Parathyroid adenoma (tissue), 2 donors: ENCODE data around the gene ZCCHC14.

Experiments used
- H2AFZ ChIP-seq: fragments of 300-600 bp; sonication (generic); one replicate; pipeline ENCODE4 v1.7.0; 2017; ENCODE audit warnings: antibody characterized with exemption, mild to moderate bottlenecking
- H3K27ac ChIP-seq: fragments of 300-600 bp; sonication (generic); one replicate; pipeline ENCODE4 v1.7.0; 2017
- H3K27me3 ChIP-seq: fragments of 300-600 bp; sonication (generic); one replicate; pipeline ENCODE4 v1.7.0; 2017; ENCODE audit warnings: low read length; ENCODE audit not compliant: control insufficient read depth, insufficient read depth
- H3K36me3 ChIP-seq: fragments of 300-600 bp; sonication (generic); one replicate; pipeline ENCODE4 v1.7.0; 2017; ENCODE audit warnings: low read length; ENCODE audit not compliant: control insufficient read depth, insufficient read depth
- H3K4me1 ChIP-seq: fragments of 300-600 bp; sonication (generic); one replicate; pipeline ENCODE4 v1.7.0; 2017; ENCODE audit warnings: control low read depth
- H3K4me2 ChIP-seq: fragments of 300-600 bp; sonication (generic); one replicate; pipeline ENCODE4 v1.7.0; 2017; ENCODE audit warnings: low read length
- H3K4me3 ChIP-seq: fragments of 300-600 bp; sonication (generic); one replicate; pipeline ENCODE4 v1.7.0; 2017; ENCODE audit warnings: low read depth, low read length
- H3K79me2 ChIP-seq: fragments of 300-600 bp; sonication (generic); one replicate; pipeline ENCODE4 v1.7.0; 2017; ENCODE audit warnings: control low read depth
- H3K9ac ChIP-seq: fragments of 300-600 bp; sonication (generic); one replicate; pipeline ENCODE4 v1.7.0; 2017; ENCODE audit warnings: mild to moderate bottlenecking
- H3K9me3 ChIP-seq: fragments of 300-600 bp; sonication (generic); one replicate; pipeline ENCODE4 v1.7.0; 2017; ENCODE audit warnings: low read length; ENCODE audit not compliant: control insufficient read depth
- TF ChIP-seq, protein P1 (sequence below): fragments of 300-600 bp; sonication (generic); IDR thresholded peaks from one replicate; pipeline ENCODE4 v1.7.0; 2017; ENCODE audit warnings: antibody characterized with exemption, mild to moderate bottlenecking
- donor health status: primary hyperparathyroidism.

The ZCCHC14 gene

DNA sequence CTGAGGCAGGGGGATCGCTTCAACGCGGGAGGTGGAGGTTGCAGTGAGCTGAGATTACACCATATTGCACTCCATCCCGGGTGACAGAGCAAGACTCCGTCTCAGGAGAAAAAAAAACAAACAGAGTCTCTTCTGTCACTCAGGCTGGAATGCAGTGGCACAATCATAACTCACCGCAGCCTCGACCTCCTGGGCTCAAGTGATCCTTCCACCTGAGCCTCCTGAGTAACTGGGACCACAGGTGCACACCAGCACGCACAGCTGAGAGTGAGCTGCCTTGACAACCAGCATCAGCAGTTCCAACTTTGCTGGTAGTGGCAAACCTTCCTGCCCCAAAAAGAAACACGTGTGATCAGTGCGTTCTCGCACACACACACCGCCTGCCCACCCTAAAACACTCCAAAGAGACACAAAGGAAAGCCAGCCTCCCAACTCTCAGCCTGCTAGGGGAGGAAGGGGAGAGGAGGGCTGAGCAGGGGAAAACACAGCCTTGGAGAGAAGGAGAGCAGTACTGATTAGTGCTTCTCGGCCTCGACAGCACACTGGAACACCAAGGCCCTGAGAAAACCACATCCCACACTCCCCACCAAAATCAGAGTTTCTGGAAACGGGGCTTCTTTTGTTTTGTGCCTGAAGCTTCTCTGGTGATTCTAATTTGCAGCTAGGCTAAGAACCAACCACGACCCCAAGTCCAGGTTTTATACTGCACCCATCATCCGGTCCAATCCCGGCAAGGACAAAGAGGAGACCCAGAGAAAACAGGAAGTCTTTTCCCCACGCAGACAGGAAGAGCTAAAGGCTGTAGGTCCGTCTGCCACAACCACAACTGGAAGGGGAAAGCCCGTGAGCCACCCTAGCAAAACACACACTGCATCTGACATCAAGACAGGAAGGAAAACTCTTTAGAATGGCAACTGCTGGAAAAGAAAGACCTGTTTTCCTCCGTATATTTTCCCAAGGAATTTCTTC lies 28.8 kb downstream of the ZCCHC14 start:
- H3K4me3 ChIP-seq, result peak overlapping the region; percentile 46
- H3K9ac ChIP-seq, result no peak overlapping the region
- TF ChIP-seq, protein P1, sequence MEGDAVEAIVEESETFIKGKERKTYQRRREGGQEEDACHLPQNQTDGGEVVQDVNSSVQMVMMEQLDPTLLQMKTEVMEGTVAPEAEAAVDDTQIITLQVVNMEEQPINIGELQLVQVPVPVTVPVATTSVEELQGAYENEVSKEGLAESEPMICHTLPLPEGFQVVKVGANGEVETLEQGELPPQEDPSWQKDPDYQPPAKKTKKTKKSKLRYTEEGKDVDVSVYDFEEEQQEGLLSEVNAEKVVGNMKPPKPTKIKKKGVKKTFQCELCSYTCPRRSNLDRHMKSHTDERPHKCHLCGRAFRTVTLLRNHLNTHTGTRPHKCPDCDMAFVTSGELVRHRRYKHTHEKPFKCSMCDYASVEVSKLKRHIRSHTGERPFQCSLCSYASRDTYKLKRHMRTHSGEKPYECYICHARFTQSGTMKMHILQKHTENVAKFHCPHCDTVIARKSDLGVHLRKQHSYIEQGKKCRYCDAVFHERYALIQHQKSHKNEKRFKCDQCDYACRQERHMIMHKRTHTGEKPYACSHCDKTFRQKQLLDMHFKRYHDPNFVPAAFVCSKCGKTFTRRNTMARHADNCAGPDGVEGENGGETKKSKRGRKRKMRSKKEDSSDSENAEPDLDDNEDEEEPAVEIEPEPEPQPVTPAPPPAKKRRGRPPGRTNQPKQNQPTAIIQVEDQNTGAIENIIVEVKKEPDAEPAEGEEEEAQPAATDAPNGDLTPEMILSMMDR, result no peak
- H3K79me2 ChIP-seq, result peaks cover 21% of the 10 kb centered on the region
- peak overlapping the region; percentile 72 for H3K4me2 ChIP-seq
- H3K27ac ChIP-seq, result peak overlapping the region; percentile 96
- no peak overlapping the region for H2AFZ ChIP-seq
- peaks cover 53% of the 10 kb centered on the region for H3K4me1 ChIP-seq
- no peaks in the 10 kb centered on the region for H3K36me3 ChIP-seq
- H3K9me3 ChIP-seq, result no peaks in the 10 kb centered on the region
- no peaks in the 10 kb centered on the region for H3K27me3 ChIP-seq

DNA sequence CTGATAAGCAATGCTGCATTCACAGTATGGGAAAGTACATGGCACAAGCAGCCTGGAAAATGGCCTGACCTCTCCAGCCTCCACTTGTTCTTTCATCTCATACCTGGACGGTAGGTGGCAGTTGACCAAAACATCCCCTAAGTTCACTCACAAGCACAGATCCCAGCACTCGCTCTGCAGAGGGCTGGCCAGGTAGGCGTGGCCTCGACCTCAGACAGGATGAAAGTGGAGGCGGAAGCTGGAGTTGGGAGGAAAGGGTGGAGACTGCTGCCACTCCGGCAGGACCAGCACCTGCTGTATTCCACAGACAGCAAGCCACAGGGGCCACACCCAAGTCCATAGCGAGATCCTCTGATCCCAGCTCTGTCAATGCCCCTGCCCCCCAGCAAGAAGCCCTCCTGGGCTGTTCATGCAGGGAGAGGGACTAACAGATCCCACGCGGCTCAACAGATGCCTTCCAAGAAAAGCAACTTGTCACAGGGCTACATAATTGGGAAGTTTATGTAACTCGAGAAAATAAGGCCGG lies 31.3 kb downstream of the ZCCHC14 start:
- H3K9me3 ChIP-seq, result no peaks in the 10 kb centered on the region
- H3K79me2 ChIP-seq, result peaks cover 16% of the 10 kb centered on the region
- H3K4me2 ChIP-seq, result peak overlapping the region; percentile 71
- H3K36me3 ChIP-seq, result no peaks in the 10 kb centered on the region
- H3K4me1 ChIP-seq, result peaks cover 52% of the 10 kb centered on the region
- TF ChIP-seq, protein P1, result peak; percentile 68
- H3K27ac ChIP-seq, result peak overlapping the region; percentile 87
- H3K4me3 ChIP-seq, result peak overlapping the region; percentile 12
- H2AFZ ChIP-seq, result no peak overlapping the region
- no peaks in the 10 kb centered on the region for H3K27me3 ChIP-seq
- no peak overlapping the region for H3K9ac ChIP-seq

DNA sequence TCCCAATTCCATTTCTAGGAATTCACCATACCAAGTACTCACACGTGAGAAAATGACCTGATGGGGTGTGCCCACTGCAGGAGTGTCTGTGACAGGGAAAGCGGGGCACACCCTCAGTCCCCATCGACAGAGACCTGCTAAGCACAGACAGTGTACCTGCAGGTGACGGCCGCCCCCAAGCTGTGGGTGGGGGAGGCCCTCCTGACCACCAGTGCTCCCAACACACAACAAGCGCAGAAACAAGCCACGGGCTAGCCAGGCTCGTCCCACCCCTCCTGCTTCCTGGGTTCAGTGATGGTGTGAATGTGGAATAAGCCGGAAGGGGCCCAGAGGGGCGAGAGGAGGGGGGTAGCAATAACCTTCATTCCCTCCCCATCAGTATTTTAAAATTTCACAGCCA lies 31.9 kb downstream of the ZCCHC14 start:
- Histone ChIP-seq H3K27me3 (no peaks in the 10 kb centered on the region), H3K4me2 (peak overlapping the region; percentile 20), H3K4me1 (peaks cover 46% of the 10 kb centered on the region), H3K79me2 (peaks cover 17% of the 10 kb centered on the region), H2AFZ (no peak overlapping the region), H3K4me3 (no peak overlapping the region), H3K27ac (peak overlapping the region; percentile 87), H3K36me3 (no peaks in the 10 kb centered on the region), H3K9me3 (no peaks in the 10 kb centered on the region), H3K9ac (no peak overlapping the region)
- TF ChIP-seq, protein P1, result no peak

DNA sequence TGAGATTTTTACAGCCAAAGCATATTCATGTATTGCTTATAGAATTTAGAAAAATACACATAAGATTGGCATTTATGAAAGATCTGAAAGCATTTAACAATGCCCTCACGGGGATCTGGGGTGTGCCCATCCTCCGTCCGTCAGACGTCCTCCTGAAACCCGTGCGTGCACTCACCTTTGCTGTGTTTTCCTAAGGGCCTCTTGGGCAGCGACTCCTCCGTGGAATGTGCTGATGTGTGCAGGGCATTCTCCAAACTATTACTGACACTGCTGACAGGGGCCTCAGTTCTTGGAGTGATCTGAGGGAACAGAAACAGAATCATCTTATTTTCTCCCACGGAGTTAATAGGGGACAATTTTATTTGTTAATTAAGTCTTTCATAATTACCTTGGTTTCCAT lies 33.0 kb downstream of the ZCCHC14 start:
- peaks cover 27% of the 10 kb centered on the region for H3K79me2 ChIP-seq
- no peak overlapping the region for H3K9ac ChIP-seq
- H2AFZ ChIP-seq, result no peak overlapping the region
- H3K27ac ChIP-seq, result peak overlapping the region; percentile 87
- H3K9me3 ChIP-seq, result no peaks in the 10 kb centered on the region
- peak overlapping the region; percentile 20 for H3K4me2 ChIP-seq
- peaks cover 40% of the 10 kb centered on the region for H3K4me1 ChIP-seq
- no peaks in the 10 kb centered on the region for H3K36me3 ChIP-seq
- no peaks in the 10 kb centered on the region for H3K27me3 ChIP-seq
- TF ChIP-seq, protein P1, result no peak
- H3K4me3 ChIP-seq, result peak overlapping the region; percentile 17
